SK-N-MC (cell line): ENCODE measurements around the gene ZNF580.

Experiments used
- EZH2 ChIP-seq: fragments of 200-600 bp; sonication (generic); IDR thresholded peaks from one replicate; pipeline ENCODE4 v1.6.1; 2017; ENCODE audit warnings: antibody characterized with exemption
- POLR2AphosphoS5 ChIP-seq: IDR thresholded peaks from 2 replicates; pipeline ENCODE4 v1.6.1; 2012; ENCODE audit warnings: mild to moderate bottlenecking, low read depth, low read length, borderline replicate concordance

DNA sequence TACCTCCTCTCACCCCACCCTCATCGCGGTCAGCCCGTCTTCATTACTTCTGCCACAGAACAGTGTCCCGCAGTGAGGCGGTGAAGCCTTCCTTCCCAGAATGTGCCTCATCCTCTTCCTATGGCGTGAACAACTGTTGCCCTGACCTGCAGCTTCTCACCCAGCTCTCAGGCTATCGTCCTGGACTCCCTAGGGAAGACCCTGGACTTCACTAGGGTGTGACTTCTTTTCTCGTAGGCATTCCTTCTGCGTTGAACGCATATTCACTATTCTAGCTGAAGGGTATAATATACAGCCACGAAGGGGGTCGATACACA is 34.4 kb upstream of the ZNF580 start:
- TF ChIP-seq POLR2AphosphoS5: no peak
- no peak for TF ChIP-seq EZH2
